ENCODE measurements around the gene PACRGL.

The PACRGL gene

GRCh38 chr4:20687864-20688263 lies 12.4 kb upstream of the PACRGL start:
- no peaks in the 10 kb centered on the region for H3K36me3 ChIP-seq (replicated peaks; ENCODE audit: insufficient read depth, low read length)
- H3K9me3 ChIP-seq (replicated peaks; ENCODE audit: insufficient read depth, low read length): no peaks in the 10 kb centered on the region
- no peaks in the 10 kb centered on the region for H3K4me1 ChIP-seq (ENCODE audit: low read length)
- H3K27ac ChIP-seq (ENCODE audit: low read length): no peak overlapping the region
- H4K20me1 ChIP-seq (ENCODE audit: insufficient read depth, low read length): no peaks in the 10 kb centered on the region
- H3K9me2 ChIP-seq (replicated peaks; ENCODE audit: insufficient read depth, low read length): no peaks in the 10 kb centered on the region
- no peaks in the 10 kb centered on the region for H3F3A ChIP-seq (ENCODE audit: insufficient read depth, low read length)
- H3K4me3 ChIP-seq (ENCODE audit: low read length): no peak overlapping the region
- no peak overlapping the region for H3K9ac ChIP-seq (ENCODE audit: low read length)
- no peak overlapping the region for H3K4me2 ChIP-seq (ENCODE audit: low read depth, low read length)
- DNase-seq: no peak
- TF ChIP-seq EZH2 (optimal IDR thresholded peaks at IDR 0.05; ENCODE audit: low read depth, low read length) (no peak), EZH2phosphoT487 (IDR thresholded peaks at IDR 0.05; ENCODE audit: low read length) (no peak)
- no peaks in the 10 kb centered on the region for H3K79me2 ChIP-seq (ENCODE audit: low read length)
- no peaks in the 10 kb centered on the region for H3K27me3 ChIP-seq (replicated peaks; ENCODE audit: insufficient read depth, low read length)
- H2AFZ ChIP-seq (ENCODE audit: low read length): no peak overlapping the region

GRCh38 chr4:20696815-20697214 lies 3.4 kb upstream of the PACRGL start:
- no peak for TF ChIP-seq EZH2phosphoT487 (IDR thresholded peaks at IDR 0.05; ENCODE audit: low read length)
- no peak for TF ChIP-seq CTCF (IDR thresholded peaks at IDR 0.05; ENCODE audit: low read length)
- no peak for TF ChIP-seq EZH2 (optimal IDR thresholded peaks at IDR 0.05; ENCODE audit: low read depth, low read length)
- no peaks in the 10 kb centered on the region for H3K9me3 ChIP-seq (replicated peaks; ENCODE audit: insufficient read depth, low read length)
- no peak overlapping the region for H2AFZ ChIP-seq (ENCODE audit: low read length)
- H3K9ac ChIP-seq (ENCODE audit: low read length): no peak overlapping the region
- H3K4me2 ChIP-seq (ENCODE audit: low read depth, low read length): no peak overlapping the region
- H3F3A ChIP-seq (ENCODE audit: insufficient read depth, low read length): no peaks in the 10 kb centered on the region
- no peaks in the 10 kb centered on the region for H3K9me2 ChIP-seq (replicated peaks; ENCODE audit: insufficient read depth, low read length)
- H3K27ac ChIP-seq (ENCODE audit: low read length): no peak overlapping the region
- H3K4me1 ChIP-seq (ENCODE audit: low read length): no peaks in the 10 kb centered on the region
- no peaks in the 10 kb centered on the region for H4K20me1 ChIP-seq (ENCODE audit: insufficient read depth, low read length)
- H3K36me3 ChIP-seq (replicated peaks; ENCODE audit: insufficient read depth, low read length): no peaks in the 10 kb centered on the region
- no peak for DNase-seq
- H3K4me3 ChIP-seq (ENCODE audit: low read length): no peak overlapping the region
- no peaks in the 10 kb centered on the region for H3K27me3 ChIP-seq (replicated peaks; ENCODE audit: insufficient read depth, low read length)
- H3K79me2 ChIP-seq (ENCODE audit: low read length): peaks cover 16% of the 10 kb centered on the region

GRCh38 chr4:20698382-20698781 lies 1.9 kb upstream of the PACRGL start:
- DNase-seq: no peak
- H3K4me2 ChIP-seq (ENCODE audit: low read depth, low read length): no peak overlapping the region
- TF ChIP-seq CTCF (IDR thresholded peaks at IDR 0.05; ENCODE audit: low read length): no peak
- no peak for TF ChIP-seq EZH2 (optimal IDR thresholded peaks at IDR 0.05; ENCODE audit: low read depth, low read length)
- no peak for TF ChIP-seq EZH2phosphoT487 (IDR thresholded peaks at IDR 0.05; ENCODE audit: low read length)
- no peaks in the 10 kb centered on the region for H3K36me3 ChIP-seq (replicated peaks; ENCODE audit: insufficient read depth, low read length)
- peaks cover 23% of the 10 kb centered on the region for H3K79me2 ChIP-seq (ENCODE audit: low read length)
- H2AFZ ChIP-seq (ENCODE audit: low read length): no peak overlapping the region
- no peak overlapping the region for H3K9ac ChIP-seq (ENCODE audit: low read length)
- no peaks in the 10 kb centered on the region for H3K27me3 ChIP-seq (replicated peaks; ENCODE audit: insufficient read depth, low read length)
- H3K4me3 ChIP-seq (ENCODE audit: low read length): no peak overlapping the region
- H3K9me2 ChIP-seq (replicated peaks; ENCODE audit: insufficient read depth, low read length): no peaks in the 10 kb centered on the region
- no peaks in the 10 kb centered on the region for H4K20me1 ChIP-seq (ENCODE audit: insufficient read depth, low read length)
- H3K27ac ChIP-seq (ENCODE audit: low read length): no peak overlapping the region
- no peaks in the 10 kb centered on the region for H3F3A ChIP-seq (ENCODE audit: insufficient read depth, low read length)
- H3K4me1 ChIP-seq (ENCODE audit: low read length): no peaks in the 10 kb centered on the region
- H3K9me3 ChIP-seq (replicated peaks; ENCODE audit: insufficient read depth, low read length): no peaks in the 10 kb centered on the region

GRCh38 chr4:20698820-20699219 lies 1.4 kb upstream of the PACRGL start:
- Histone ChIP-seq H3K36me3 (replicated peaks; ENCODE audit: insufficient read depth, low read length) (no peaks in the 10 kb centered on the region), H3K4me3 (ENCODE audit: low read length) (no peak overlapping the region), H3F3A (ENCODE audit: insufficient read depth, low read length) (no peaks in the 10 kb centered on the region), H3K9me2 (replicated peaks; ENCODE audit: insufficient read depth, low read length) (no peaks in the 10 kb centered on the region), H4K20me1 (ENCODE audit: insufficient read depth, low read length) (no peaks in the 10 kb centered on the region), H3K4me1 (ENCODE audit: low read length) (no peaks in the 10 kb centered on the region), H2AFZ (ENCODE audit: low read length) (no peak overlapping the region), H3K4me2 (ENCODE audit: low read depth, low read length) (no peak overlapping the region), H3K27me3 (replicated peaks; ENCODE audit: insufficient read depth, low read length) (no peaks in the 10 kb centered on the region), H3K9ac (ENCODE audit: low read length) (no peak overlapping the region), H3K79me2 (ENCODE audit: low read length) (peaks cover 23% of the 10 kb centered on the region), H3K27ac (ENCODE audit: low read length) (no peak overlapping the region), H3K9me3 (replicated peaks; ENCODE audit: insufficient read depth, low read length) (no peaks in the 10 kb centered on the region)
- TF ChIP-seq CTCF (IDR thresholded peaks at IDR 0.05; ENCODE audit: low read length) (no peak), EZH2 (optimal IDR thresholded peaks at IDR 0.05; ENCODE audit: low read depth, low read length) (no peak), EZH2phosphoT487 (IDR thresholded peaks at IDR 0.05; ENCODE audit: low read length) (no peak)
- DNase-seq: no peak
